Heart left ventricle (tissue), 16 donors: ENCODE data around the gene PARP8. TPM values are rescaled to one million over a fixed set of nuclear protein-coding genes. Genes with fewer than 3 reads are reported as not detected.
A peak's percentile ranks its signal among the peaks of the same experiment; 100 is the strongest.

Source experiments
- ATAC-seq, 4 donors: fragments of 200-7000 bp; cut with Tn5 transposase; one replicate each; pipeline ENCODE4 v1.9.1; 2020 to 2022; ENCODE audit warnings: moderate library complexity in 4 of 4, mild to moderate bottlenecking in 3 of 4, moderate number of reproducible peaks in 1 of 4
- DNase-seq, 5 donors: peaks; one replicate each; pipeline ENCODE4 v3.0.0-alpha.2; 2020
- H3K27ac ChIP-seq, 12 donors: fragments of 200-600 bp; sonication (generic) in 4 of 12; one replicate each; pipeline versions ENCODE4 v1.5.0 to v1.8.0; 2016 to 2022; ENCODE audit warnings: mild to moderate bottlenecking in 2 of 12
- H3K27me3 ChIP-seq, 9 donors: fragments of 200-600 bp; sonication (generic) in 2 of 9; one replicate each; pipeline versions ENCODE4 v1.5.1 to v1.8.0; 2016 to 2022; ENCODE audit warnings: mild to moderate bottlenecking in 3 of 9
- H3K36me3 ChIP-seq, 9 donors: fragments of 200-600 bp; sonication (generic) in 2 of 9; one replicate each; pipeline versions ENCODE4 v1.5.0 to v1.8.0; 2018 to 2022; ENCODE audit warnings: mild to moderate bottlenecking in 2 of 9
- H3K4me1 ChIP-seq, 12 donors: fragments of 200-600 bp; sonication (generic) in 4 of 12; one replicate each; pipeline versions ENCODE4 v1.5.0 to v1.8.0; 2016 to 2022; ENCODE audit warnings: mild to moderate bottlenecking in 3 of 12
- H3K4me3 ChIP-seq, 12 donors: fragments of 200-600 bp; sonication (generic) in 4 of 12; one replicate each; pipeline versions ENCODE4 v1.5.0 to v1.8.0; 2017 to 2022; ENCODE audit warnings: mild to moderate bottlenecking in 9 of 12, moderate library complexity in 4 of 12
- H3K9me3 ChIP-seq, 12 donors: fragments of 200-600 bp; sonication (generic) in 4 of 12; one replicate each; pipeline versions ENCODE4 v1.5.0 to v1.8.0; 2016 to 2022; ENCODE audit warnings: mild to moderate bottlenecking in 1 of 12
- POLR2A ChIP-seq, 2 donors: fragments of 450-650 bp; IDR thresholded peaks; one replicate each; pipeline ENCODE4 v1.6.1; 2017; ENCODE audit warnings: antibody characterized with exemption in 2 of 2, mild to moderate bottlenecking in 2 of 2, moderate library complexity in 2 of 2
- WGBS, 4 donors: extraction: QIAGEN DNeasy Blood & Tissue Kit in 2 of 4; methylation state at CpG; one replicate each; pipeline versions ENCODE4 v1.1.5 to v1.1.7; 2013 to 2018; 5-methylcytosine and 5-hydroxymethylcytosine counted together
- intact Hi-C, 10 donors: fragments of 100-400 bp; cut with DNase I; formaldehyde crosslinking; loops; one replicate each; pipeline versions ENCODE4 v1.11.1 to v1.14.2; 2022
- polyA plus RNA-seq, 2 donors: library from polyadenylated mRNA; stranded (reverse); fragments of 200-250 nt; gene quantifications; one replicate each; pipeline ENCODE4 v1.2.3, GENCODE V29; 2013
- total RNA-seq, 9 donors: library from RNA; depleted of rRNA in 2 of 9; stranded (reverse); fragments of >200 nt in 2 of 9; fragmentation: NEBNext Ultra II Directional in 3 of 9; extraction: Animal tissue kit (Norgen Biotek cat#: 25700) in 3 of 9; gene quantifications; one replicate each; pipeline versions ENCODE4 v1.1.0 to v1.2.4, GENCODE V29; 2016 to 2023
- TF ChIP-seq, protein P1 (sequence below), 12 donors: fragments of 200-600 bp; sonication (generic) in 4 of 12; IDR thresholded peaks; one replicate each; pipeline versions ENCODE4 v1.5.0 to v1.8.0; 2018 to 2022; ENCODE audit warnings: antibody characterized with exemption in 12 of 12, mild to moderate bottlenecking in 5 of 12
- donor health status: ischemic (EF 13 %, LVEDD 7.1; RV severe dilation, severe dysfunction).
- donor health status: healthy with polysubstance abuse.
- donor health status: DM: no; HTN: yes; CAD: no.
- donor health status: DM: no; HTN: no; CAD: no.
- donor health status: ischemic (EF 25% LVEDD 6.9; RV normal size, moderate dysfunction).
- donor health status: ischemic (EF 25% LVEDD 5.7; RV mildly dilated, moderate dysfunction).
- donor health status: healthy.
- donor health status: DM: yes; HTN: yes; CAD: no.
- donor health status: ischemic (EF 35%, LVEDD 5.7; RV mildly dilated, moderate dysfunction).
- donor health status: nonischemic (EF 11% LVEDD 7.7; RV severe dilation, severe dysfunction).
- donor health status: DM: yes; HTN: yes; CAD: no.
- donor health status: PGD.
- donor health status: ischemic (EF 29% LVEDD 5.4; RV normal size, mild dysfunction).
- donor health status: nonischemic (EF 23%, LVEDD 6.1; RV moderate dilation, normal function).

Gene PARP8
- total and polyA plus RNA-seq, 11 donors = 1.6 to 22.5 (median 6.0) TPM

DNA sequence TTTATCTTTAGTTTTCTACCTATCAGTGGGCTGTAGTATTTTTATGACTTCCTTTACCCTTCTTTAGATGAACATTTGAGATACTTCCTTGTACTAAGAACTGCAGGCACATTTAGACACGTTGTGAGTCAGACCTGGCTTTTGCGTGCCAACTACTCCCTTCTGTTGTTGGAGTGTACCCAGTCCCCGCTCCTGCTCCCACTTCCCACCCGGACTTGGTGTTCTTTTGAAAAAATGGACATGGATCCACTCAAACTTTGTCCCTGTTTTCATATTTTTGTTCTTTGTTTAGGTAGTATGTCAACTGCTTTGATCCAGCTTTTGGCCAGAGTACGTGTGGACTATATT lies 60.7 kb downstream of the PARP8 start:
- no peak for TF ChIP-seq POLR2A (IDR thresholded peaks at IDR 0.05)
- TF ChIP-seq, protein P1, sequence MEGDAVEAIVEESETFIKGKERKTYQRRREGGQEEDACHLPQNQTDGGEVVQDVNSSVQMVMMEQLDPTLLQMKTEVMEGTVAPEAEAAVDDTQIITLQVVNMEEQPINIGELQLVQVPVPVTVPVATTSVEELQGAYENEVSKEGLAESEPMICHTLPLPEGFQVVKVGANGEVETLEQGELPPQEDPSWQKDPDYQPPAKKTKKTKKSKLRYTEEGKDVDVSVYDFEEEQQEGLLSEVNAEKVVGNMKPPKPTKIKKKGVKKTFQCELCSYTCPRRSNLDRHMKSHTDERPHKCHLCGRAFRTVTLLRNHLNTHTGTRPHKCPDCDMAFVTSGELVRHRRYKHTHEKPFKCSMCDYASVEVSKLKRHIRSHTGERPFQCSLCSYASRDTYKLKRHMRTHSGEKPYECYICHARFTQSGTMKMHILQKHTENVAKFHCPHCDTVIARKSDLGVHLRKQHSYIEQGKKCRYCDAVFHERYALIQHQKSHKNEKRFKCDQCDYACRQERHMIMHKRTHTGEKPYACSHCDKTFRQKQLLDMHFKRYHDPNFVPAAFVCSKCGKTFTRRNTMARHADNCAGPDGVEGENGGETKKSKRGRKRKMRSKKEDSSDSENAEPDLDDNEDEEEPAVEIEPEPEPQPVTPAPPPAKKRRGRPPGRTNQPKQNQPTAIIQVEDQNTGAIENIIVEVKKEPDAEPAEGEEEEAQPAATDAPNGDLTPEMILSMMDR (IDR thresholded peaks at IDR 0.05) = no peak
- Histone ChIP-seq H3K4me3 (no peak overlapping the region), H3K27me3 (no peaks in the 10 kb centered on the region), H3K27ac (no peak overlapping the region), H3K36me3 (no peaks in the 10 kb centered on the region), H3K4me1 (peaks cover 0 to 19% (median 0%) of the 10 kb centered on the region in 12 donors), H3K9me3 (no peaks in the 10 kb centered on the region)
- DNase-seq (peak in 2 of 5 donors; percentile 22 to 36), ATAC-seq (peak in 2 of 4 donors; percentile 66 to 81)
- intact Hi-C loops = no loop called here
- WGBS, 4 donors = 44 to 58% (median 57%) methylated on average over 5 of the region's 5 CpGs

DNA sequence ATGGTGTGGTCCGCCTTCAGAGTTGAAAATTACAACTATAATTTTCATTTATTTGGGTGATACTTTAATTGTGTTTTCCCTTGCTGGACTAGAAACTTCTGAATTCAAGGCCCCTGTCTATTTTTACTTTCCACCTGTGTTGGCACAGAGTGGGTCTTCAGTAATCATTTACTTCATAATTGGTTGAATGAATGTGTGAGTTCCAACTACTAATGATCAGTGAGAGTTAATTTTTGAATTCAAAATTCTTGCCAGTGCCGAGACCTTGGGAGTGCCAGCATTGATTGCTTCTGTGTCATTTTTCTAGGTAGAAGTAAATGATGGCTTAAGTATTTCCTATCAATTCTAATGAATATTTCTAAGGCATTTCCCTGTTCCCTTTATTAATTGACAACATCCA lies 61.4 kb downstream of the PARP8 start:
- Histone ChIP-seq H3K36me3 (no peaks in the 10 kb centered on the region), H3K4me1 (peaks cover 0 to 19% (median 0%) of the 10 kb centered on the region in 12 donors), H3K27ac (no peak overlapping the region), H3K4me3 (no peak overlapping the region), H3K9me3 (no peaks in the 10 kb centered on the region), H3K27me3 (no peaks in the 10 kb centered on the region)
- ATAC-seq (no peak), DNase-seq (no peak)
- intact Hi-C loops = no loop called here
- 96 to 99% (median 96%) methylated on average over 2 of the region's 2 CpGs for WGBS, 4 donors
- no peak for TF ChIP-seq POLR2A (IDR thresholded peaks at IDR 0.05)
- TF ChIP-seq, protein P1 (IDR thresholded peaks at IDR 0.05) = no peak

DNA sequence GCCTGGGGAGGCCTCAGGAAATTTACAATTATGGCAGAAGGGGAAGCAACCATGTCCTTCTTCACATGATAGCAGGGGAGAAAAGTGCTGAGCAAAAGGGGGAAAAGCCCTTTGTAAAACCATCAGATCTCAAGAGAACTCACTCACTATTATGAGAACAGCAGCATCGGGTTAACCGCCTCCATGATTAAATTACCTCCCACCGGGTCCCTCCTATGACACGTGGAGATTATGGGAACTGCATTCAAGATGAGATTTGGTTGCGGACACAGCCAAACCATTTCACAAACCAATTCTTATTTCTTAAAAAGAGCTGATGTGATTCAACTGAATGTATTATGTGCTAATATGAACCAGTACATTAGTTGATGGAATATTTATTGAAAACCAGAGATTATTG lies 63.9 kb downstream of the PARP8 start:
- Histone ChIP-seq H3K9me3 (no peaks in the 10 kb centered on the region), H3K4me1 (peaks cover 0 to 23% (median 0%) of the 10 kb centered on the region in 12 donors), H3K36me3 (no peaks in the 10 kb centered on the region), H3K27me3 (no peaks in the 10 kb centered on the region), H3K27ac (no peak overlapping the region), H3K4me3 (no peak overlapping the region)
- no peak for DNase-seq
- no peak for ATAC-seq
- TF ChIP-seq, protein P1 (IDR thresholded peaks at IDR 0.05) = no peak
- no peak for TF ChIP-seq POLR2A (IDR thresholded peaks at IDR 0.05)
- intact Hi-C loops = no loop called here
- WGBS, 4 donors = 80 to 90% (median 82%) methylated on average over 5 of the region's 5 CpGs

DNA sequence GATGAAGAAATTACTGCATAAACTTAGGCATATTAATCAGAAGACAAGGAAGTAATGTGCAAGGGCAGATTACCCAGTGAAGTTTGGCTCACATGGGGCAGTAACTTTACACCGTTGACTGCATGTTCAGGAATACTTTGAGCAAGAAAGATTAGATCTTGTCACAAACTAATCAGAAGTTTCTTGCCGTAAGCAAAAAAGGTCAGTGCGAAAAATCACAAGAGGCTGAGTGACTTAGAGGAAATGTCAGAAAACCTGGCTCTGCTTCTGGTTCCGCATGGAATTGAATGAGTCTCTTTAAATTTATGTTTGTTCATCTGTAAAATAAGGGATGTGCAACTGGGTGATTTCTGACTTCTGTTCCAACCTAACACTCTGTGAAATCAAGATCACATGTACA lies 64.4 kb downstream of the PARP8 start:
- WGBS, 4 donors = 56 to 66% (median 59%) methylated on average over 4 of the region's 4 CpGs
- ATAC-seq = no peak
- intact Hi-C loops = no loop called here
- H3K27me3 ChIP-seq = no peaks in the 10 kb centered on the region
- H3K4me1 ChIP-seq = peaks cover 0 to 23% (median 0%) of the 10 kb centered on the region in 12 donors
- no peak overlapping the region for H3K4me3 ChIP-seq
- H3K27ac ChIP-seq = no peak overlapping the region
- DNase-seq = no peak
- TF ChIP-seq POLR2A (IDR thresholded peaks at IDR 0.05) = no peak
- TF ChIP-seq, protein P1 (IDR thresholded peaks at IDR 0.05) = no peak
- H3K9me3 ChIP-seq = no peaks in the 10 kb centered on the region
- H3K36me3 ChIP-seq = no peaks in the 10 kb centered on the region
